ENCODE results near the gene PPP1R3E.
A peak's percentile ranks its signal among the peaks of the same experiment; 100 is the strongest.
"Not testable (repeated sequence)": the region's sequence is repeated elsewhere in the genome, so short reads cannot be mapped to it uniquely, and the experiment has no call there.

PPP1R3E gene

DNA sequence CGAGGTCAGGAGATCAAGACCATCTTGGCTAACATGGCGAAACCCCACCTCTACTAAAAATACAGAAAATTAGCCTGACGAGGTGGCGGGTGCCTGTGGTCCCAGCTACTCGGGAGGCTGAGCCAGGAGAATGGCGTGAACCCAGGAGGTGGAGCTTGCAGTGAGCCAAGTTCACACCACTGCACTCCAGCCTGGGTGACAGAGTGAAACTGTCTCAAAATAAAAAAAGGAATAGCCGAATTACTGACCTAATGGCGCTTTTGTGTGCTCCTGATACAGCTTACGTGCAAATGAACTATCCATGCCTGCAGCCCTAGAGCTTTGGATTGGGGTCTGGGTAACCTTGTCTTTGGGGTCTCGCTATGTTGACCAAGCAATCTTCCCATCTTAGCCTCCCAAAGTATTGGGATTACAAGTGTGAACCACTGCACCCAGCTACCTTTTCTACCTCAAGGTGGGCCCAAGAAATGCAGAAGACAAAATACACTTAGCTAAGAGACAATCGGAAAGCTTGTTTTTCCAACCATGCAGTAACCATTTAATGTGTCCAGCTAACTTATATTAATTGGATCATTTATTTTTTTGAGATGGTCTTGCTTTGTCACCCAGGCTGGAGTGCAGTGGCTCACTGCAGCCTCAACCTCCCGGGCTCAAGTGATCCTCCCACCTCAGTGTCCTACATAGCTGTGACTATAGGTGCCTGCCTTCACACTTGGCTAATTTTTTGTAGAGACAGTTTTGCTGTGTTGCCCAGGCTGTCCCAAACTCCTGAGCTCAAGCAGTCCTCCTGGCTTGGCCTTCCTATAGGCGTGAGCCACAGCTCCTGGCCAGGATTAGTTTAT lies 24.1 kb upstream of the PPP1R3E start:
- TF ChIP-seq, protein P1, sequence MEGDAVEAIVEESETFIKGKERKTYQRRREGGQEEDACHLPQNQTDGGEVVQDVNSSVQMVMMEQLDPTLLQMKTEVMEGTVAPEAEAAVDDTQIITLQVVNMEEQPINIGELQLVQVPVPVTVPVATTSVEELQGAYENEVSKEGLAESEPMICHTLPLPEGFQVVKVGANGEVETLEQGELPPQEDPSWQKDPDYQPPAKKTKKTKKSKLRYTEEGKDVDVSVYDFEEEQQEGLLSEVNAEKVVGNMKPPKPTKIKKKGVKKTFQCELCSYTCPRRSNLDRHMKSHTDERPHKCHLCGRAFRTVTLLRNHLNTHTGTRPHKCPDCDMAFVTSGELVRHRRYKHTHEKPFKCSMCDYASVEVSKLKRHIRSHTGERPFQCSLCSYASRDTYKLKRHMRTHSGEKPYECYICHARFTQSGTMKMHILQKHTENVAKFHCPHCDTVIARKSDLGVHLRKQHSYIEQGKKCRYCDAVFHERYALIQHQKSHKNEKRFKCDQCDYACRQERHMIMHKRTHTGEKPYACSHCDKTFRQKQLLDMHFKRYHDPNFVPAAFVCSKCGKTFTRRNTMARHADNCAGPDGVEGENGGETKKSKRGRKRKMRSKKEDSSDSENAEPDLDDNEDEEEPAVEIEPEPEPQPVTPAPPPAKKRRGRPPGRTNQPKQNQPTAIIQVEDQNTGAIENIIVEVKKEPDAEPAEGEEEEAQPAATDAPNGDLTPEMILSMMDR (IDR thresholded peaks at IDR 0.05) = no peak

GRCh38 chr14:23325746-23326145 lies 23.1 kb upstream of the PPP1R3E start:
- DNase-seq (ENCODE audit: low spot score); H3K4me3 ChIP-seq: not testable (repeated sequence)

More for the DNA sequence above, 24.1 kb upstream of the PPP1R3E start:
- Histone ChIP-seq H3K4me3 (no peak overlapping the region), H3K27ac (no peak overlapping the region)
- no peak for DNase-seq (ENCODE audit: low spot score)

GRCh38 chr14:23324993-23325392 lies 22.3 kb upstream of the PPP1R3E start:
- H3K4me3 ChIP-seq = no peak overlapping the region
- TF ChIP-seq, protein P1 (IDR thresholded peaks at IDR 0.05) = no peak
- DNase-seq (ENCODE audit: low spot score) = no peak
- no peak overlapping the region for H3K27ac ChIP-seq

More at GRCh38 chr14:23325746-23326145, 23.1 kb upstream of the PPP1R3E start:
- H3K27ac ChIP-seq = not testable (repeated sequence)

- H3K27ac ChIP-seq = no peak overlapping the region
- no peak overlapping the region for H3K4me3 ChIP-seq
- no peak for DNase-seq (ENCODE audit: low spot score)
- TF ChIP-seq, protein P1 (IDR thresholded peaks at IDR 0.05) = no peak
Observed at GRCh38 chr14:23324455-23324846, 21.8 kb upstream of the PPP1R3E start.

GRCh38 chr14:23323838-23324454 lies 21.3 kb upstream of the PPP1R3E start:
- Histone ChIP-seq H3K4me3 (no peak overlapping the region), H3K27ac (no peak overlapping the region)
- DNase-seq (ENCODE audit: low spot score) = no peak
- TF ChIP-seq, protein P1 (IDR thresholded peaks at IDR 0.05) = no peak

DNA sequence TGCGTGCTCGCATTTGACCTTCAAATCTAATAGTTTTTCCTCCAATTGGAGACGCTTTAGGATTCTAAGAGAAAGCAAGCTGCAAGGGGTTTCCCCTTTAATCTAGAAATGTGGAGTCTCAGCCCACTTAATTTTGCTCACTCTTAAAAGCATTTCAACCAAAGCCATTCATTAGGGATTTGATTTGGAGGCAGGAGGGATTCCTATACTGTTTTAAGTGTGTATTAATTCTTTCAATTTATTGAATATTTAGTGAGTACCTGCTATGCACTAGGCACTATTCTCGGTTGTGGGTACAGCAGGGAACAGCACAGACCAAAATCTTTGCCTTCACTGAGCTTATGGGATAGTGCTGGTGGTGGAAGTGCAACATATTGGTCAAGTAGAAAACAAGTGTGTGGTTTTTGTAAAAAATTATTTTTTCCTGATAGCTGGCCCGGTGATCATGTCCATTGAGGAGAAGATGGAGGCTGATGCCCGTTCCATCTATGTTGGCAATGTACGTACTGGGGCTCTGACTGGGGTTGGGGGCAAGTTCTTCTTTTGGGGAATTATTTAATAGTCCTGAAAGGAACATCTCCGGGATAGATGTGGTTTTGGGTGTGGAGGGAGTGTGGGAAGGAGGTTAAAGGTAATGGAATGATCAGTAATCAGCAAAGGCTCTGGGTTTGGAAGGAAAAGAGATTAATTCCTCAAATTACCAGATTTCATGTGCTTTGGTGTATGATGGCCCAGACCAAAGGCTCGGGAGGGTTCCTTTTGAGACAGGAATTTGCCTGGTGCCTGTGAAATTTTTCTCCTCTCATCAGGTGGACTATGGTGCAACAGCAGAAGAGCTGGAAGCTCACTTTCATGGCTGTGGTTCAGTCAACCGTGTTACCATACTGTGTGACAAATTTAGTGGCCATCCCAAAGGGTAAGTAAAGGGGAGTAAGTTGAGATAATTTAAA lies 20.2 kb upstream of the PPP1R3E start:
- Histone ChIP-seq H3K4me3 (peak overlapping the region; percentile 81), H3K27ac (peak overlapping the region in 1 of 2 donors; percentile 88)
- TF ChIP-seq, protein P1 (IDR thresholded peaks at IDR 0.05) = no peak
- no peak for DNase-seq (ENCODE audit: low spot score)

Data from coronary artery (tissue), 2 donors.